H9 (cell line): Measurements from ENCODE around the gene CSMD2. TPM values are rescaled to one million over a fixed set of nuclear protein-coding genes. Genes with fewer than 3 reads are reported as not detected.

Experiments
- DNase-seq: peaks from one replicate; pipeline ENCODE4 v3.0.0-alpha.2; 2017
- H2AFZ ChIP-seq: one replicate; pipeline ENCODE4 v1.6.1; 2013; ENCODE audit warnings: mild to moderate bottlenecking, low read length, control low read depth, moderate library complexity
- H2AK5ac ChIP-seq: 2 replicates; pipeline ENCODE4 v1.6.1; 2013; ENCODE audit warnings: low read length, control low read depth, mixed read lengths; ENCODE audit not compliant: insufficient read length
- H2BK120ac ChIP-seq: one replicate; pipeline ENCODE4 v1.6.1; 2013; ENCODE audit warnings: low read depth, mild to moderate bottlenecking, low read length, control low read depth, inconsistent platforms; ENCODE audit not compliant: poor library complexity, severe bottlenecking
- H2BK12ac ChIP-seq: 2 replicates; pipeline ENCODE4 v1.6.1; 2013; ENCODE audit warnings: low read length, control low read depth, mixed read lengths, low read depth; ENCODE audit not compliant: insufficient read length
- H2BK15ac ChIP-seq: 2 replicates; pipeline ENCODE4 v1.6.1; 2013; ENCODE audit warnings: low read depth, low read length, control low read depth
- H2BK20ac ChIP-seq: one replicate; pipeline ENCODE4 v1.6.1; 2013; ENCODE audit warnings: low read depth, mild to moderate bottlenecking, low read length, control low read depth, inconsistent platforms; ENCODE audit not compliant: poor library complexity, severe bottlenecking
- H2BK5ac ChIP-seq: 2 replicates; pipeline ENCODE4 v1.6.1; 2013; ENCODE audit warnings: low read length, control low read depth, mixed read lengths; ENCODE audit not compliant: insufficient read length
- H3K14ac ChIP-seq: 2 replicates; pipeline ENCODE4 v1.6.1; 2013; ENCODE audit warnings: low read length, control low read depth; ENCODE audit not compliant: insufficient read depth
- H3K18ac ChIP-seq: 2 replicates; pipeline ENCODE4 v1.6.1; 2013; ENCODE audit warnings: low read depth, mild to moderate bottlenecking, mixed read lengths, low read length, control low read depth; ENCODE audit not compliant: insufficient read length
- H3K23ac ChIP-seq: 2 replicates; pipeline ENCODE4 v1.6.1; 2013; ENCODE audit warnings: low read length, control low read depth, mixed read lengths, low read depth; ENCODE audit not compliant: insufficient read length
- H3K23me2 ChIP-seq: 2 replicates; pipeline ENCODE4 v1.6.1; 2013; ENCODE audit warnings: low read depth, mild to moderate bottlenecking, mixed read lengths, low read length, control low read depth; ENCODE audit not compliant: insufficient read length, poor library complexity, severe bottlenecking
- H3K27ac ChIP-seq: 2 replicates; pipeline ENCODE4 v1.5.1; 2013; ENCODE audit warnings: low read length, control low read depth, mixed read lengths, low read depth; ENCODE audit not compliant: insufficient read length
- H3K27me3 ChIP-seq: 2 replicates; pipeline ENCODE4 v1.6.1; 2013; ENCODE audit warnings: low read length, control low read depth, inconsistent platforms; ENCODE audit not compliant: insufficient read depth
- H3K4ac ChIP-seq: 2 replicates; pipeline ENCODE4 v1.6.1; 2013; ENCODE audit warnings: low read depth, mild to moderate bottlenecking, control low read depth, inconsistent platforms, low read length, moderate library complexity
- H3K4me1 ChIP-seq: 2 replicates; pipeline ENCODE4 v1.6.1; 2013; ENCODE audit warnings: low read length, control low read depth, inconsistent platforms; ENCODE audit not compliant: insufficient read depth
- H3K4me2 ChIP-seq: 2 replicates; pipeline ENCODE4 v1.6.1; 2013; ENCODE audit warnings: low read length, control low read depth, mixed read lengths; ENCODE audit not compliant: insufficient read length, insufficient read depth
- H3K56ac ChIP-seq: 2 replicates; pipeline ENCODE4 v1.6.1; 2013; ENCODE audit warnings: low read depth, mild to moderate bottlenecking, mixed read lengths, low read length, control low read depth; ENCODE audit not compliant: insufficient read length
- H3K79me1 ChIP-seq: 2 replicates; pipeline ENCODE4 v1.6.1; 2013; ENCODE audit warnings: low read depth, mild to moderate bottlenecking, moderate library complexity, low read length, control low read depth, inconsistent platforms; ENCODE audit not compliant: insufficient read depth, poor library complexity, severe bottlenecking
- H3K79me2 ChIP-seq: 2 replicates; pipeline ENCODE4 v1.6.1; 2013; ENCODE audit warnings: low read length, control low read depth, inconsistent platforms; ENCODE audit not compliant: insufficient read depth
- H3K9ac ChIP-seq: 2 replicates; pipeline ENCODE4 v1.6.1; 2013; ENCODE audit warnings: low read length, control low read depth, mixed read lengths; ENCODE audit not compliant: insufficient read length; ENCODE audit errors: extremely low read depth
- H3K9me3 ChIP-seq: one replicate; pipeline ENCODE4 v1.6.1; 2013; ENCODE audit warnings: low read depth, low read length, inconsistent platforms; ENCODE audit not compliant: control insufficient read depth
- H3T11ph ChIP-seq: one replicate; pipeline ENCODE4 v1.6.1; 2013; ENCODE audit warnings: mild to moderate bottlenecking, low read length, control low read depth, inconsistent platforms
- H4K20me1 ChIP-seq: one replicate; pipeline ENCODE4 v1.6.1; 2013; ENCODE audit not compliant: control insufficient read depth, insufficient read length, insufficient read depth
- H4K5ac ChIP-seq: 2 replicates; pipeline ENCODE4 v1.6.1; 2013; ENCODE audit warnings: low read depth, mild to moderate bottlenecking, mixed read lengths, low read length, control low read depth; ENCODE audit not compliant: insufficient read length
- H4K8ac ChIP-seq: replicated peaks from 2 replicates; pipeline ENCODE4 v1.6.1; 2013; ENCODE audit warnings: low read length, control low read depth, mixed read lengths, low read depth; ENCODE audit not compliant: insufficient read length
- H4K91ac ChIP-seq: 2 replicates; pipeline ENCODE4 v1.6.1; 2013; ENCODE audit warnings: low read depth, mild to moderate bottlenecking, moderate library complexity, mixed read lengths, low read length, control low read depth; ENCODE audit not compliant: insufficient read length
- H3K27ac Mint-ChIP-seq, 3 experiments: 2 replicates in 2 of 3; 3 replicates in 1 of 3; pipeline ENCODE4 v1.8.0; 2020 to 2021; ENCODE audit warnings: mixed read lengths in 3 of 3, mild to moderate bottlenecking in 1 of 3, moderate library complexity in 1 of 3
- H3K27me3 Mint-ChIP-seq: 2 replicates; pipeline ENCODE4 v1.8.0; 2021; ENCODE audit warnings: low read depth, mild to moderate bottlenecking, moderate library complexity, mixed read lengths
- H3K36me3 Mint-ChIP-seq, 3 experiments: 2 replicates in 2 of 3; 3 replicates in 1 of 3; pipeline ENCODE4 v1.8.0; 2020 to 2021; ENCODE audit warnings: low read depth in 3 of 3, mixed read lengths in 3 of 3; ENCODE audit not compliant: insufficient read depth in 1 of 3
- H3K4me1 Mint-ChIP-seq, 2 experiments: 2 replicates each; pipeline ENCODE4 v1.8.0; 2020; ENCODE audit warnings: mixed read lengths in 2 of 2
- H3K4me3 Mint-ChIP-seq, 2 experiments: 2 replicates in 1 of 2; 3 replicates in 1 of 2; pipeline ENCODE4 v1.8.0; 2020 to 2021; ENCODE audit warnings: mild to moderate bottlenecking in 2 of 2, mixed read lengths in 2 of 2, moderate library complexity in 1 of 2
- H3K9me3 Mint-ChIP-seq, 2 experiments: 2 replicates in 1 of 2; 3 replicates in 1 of 2; pipeline ENCODE4 v1.8.0; 2020; ENCODE audit warnings: mild to moderate bottlenecking in 2 of 2, mixed read lengths in 2 of 2, moderate library complexity in 1 of 2
- WGBS: extraction: QIAGEN DNeasy Blood & Tissue Kit; methylation state at CpG from one replicate; pipeline ENCODE4 v1.1.7; 2013; ENCODE audit warnings: missing lambda C conversion rate, low lambda C conversion rate, mixed read lengths; ENCODE audit not compliant: insufficient read length; ENCODE audit errors: extremely low coverage; 5-methylcytosine and 5-hydroxymethylcytosine counted together
- total RNA-seq: library from RNA; stranded (reverse); gene quantifications from 2 replicates; pipeline ENCODE4 v1.2.1, GENCODE V29; 2021
- TF ChIP-seq, protein P1 (sequence below): fragments of 200-600 bp; sonication (generic); conservative IDR thresholded peaks from 3 replicates; pipeline ENCODE4 v1.8.0; 2021; ENCODE audit warnings: antibody characterized with exemption, mild to moderate bottlenecking

The CSMD2 gene
- total RNA-seq, 1 experiment from 2014 or later: 6.4 TPM

DNA sequence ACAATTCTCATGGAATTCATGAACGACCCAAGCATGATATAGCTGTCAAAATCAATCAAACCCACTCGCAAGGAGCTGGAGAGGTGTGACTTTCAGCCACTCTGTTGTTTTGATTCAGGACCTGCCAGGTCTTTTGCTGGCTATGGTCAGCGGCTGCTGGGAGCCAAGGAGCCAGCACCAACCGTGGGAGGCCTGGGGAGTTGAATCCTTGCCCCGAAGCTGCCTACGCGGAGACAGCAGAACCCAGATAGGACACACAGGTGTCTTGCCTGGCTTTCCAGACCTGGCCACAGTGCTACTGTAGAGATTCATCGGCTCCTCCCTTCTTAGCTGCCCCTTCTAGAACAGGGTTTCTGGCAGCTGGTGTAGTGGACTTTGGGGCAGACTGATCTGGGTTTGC, 649.9 kb downstream of the CSMD2 start:
- Mint-ChIP-seq H3K27me3 (peaks cover 5% of the 10 kb centered on the region; the same call in 1 of the 2 replicates), H3K4me3 (no peak overlapping the region), H3K4me1 (peaks cover 13 to 17% of the 10 kb centered on the region in 2 experiments), H3K36me3 (no peaks in the 10 kb centered on the region; a peak in 2 of 7 replicates), H3K27ac (no peak overlapping the region; a peak in 1 of 7 replicates), H3K9me3 (peaks cover 6 to 9% of the 10 kb centered on the region in 2 experiments; a peak in 4 of 5 replicates)
- no peaks in the 10 kb centered on the region for H3K79me2 ChIP-seq
- no peak overlapping the region for H3K9ac ChIP-seq
- H3K27me3 ChIP-seq: no peaks in the 10 kb centered on the region
- WGBS: no CpG with 5 or more reads among the region's 8 CpGs
- no peak for DNase-seq
- H2BK20ac ChIP-seq: no peak overlapping the region
- H3K27ac ChIP-seq: no peak overlapping the region
- H3K4ac ChIP-seq: no peak overlapping the region
- H3K18ac ChIP-seq: no peak overlapping the region
- H3K23ac ChIP-seq: no peak overlapping the region
- no peak overlapping the region for H2AFZ ChIP-seq
- H2BK12ac ChIP-seq: no peak overlapping the region
- TF ChIP-seq, protein P1, sequence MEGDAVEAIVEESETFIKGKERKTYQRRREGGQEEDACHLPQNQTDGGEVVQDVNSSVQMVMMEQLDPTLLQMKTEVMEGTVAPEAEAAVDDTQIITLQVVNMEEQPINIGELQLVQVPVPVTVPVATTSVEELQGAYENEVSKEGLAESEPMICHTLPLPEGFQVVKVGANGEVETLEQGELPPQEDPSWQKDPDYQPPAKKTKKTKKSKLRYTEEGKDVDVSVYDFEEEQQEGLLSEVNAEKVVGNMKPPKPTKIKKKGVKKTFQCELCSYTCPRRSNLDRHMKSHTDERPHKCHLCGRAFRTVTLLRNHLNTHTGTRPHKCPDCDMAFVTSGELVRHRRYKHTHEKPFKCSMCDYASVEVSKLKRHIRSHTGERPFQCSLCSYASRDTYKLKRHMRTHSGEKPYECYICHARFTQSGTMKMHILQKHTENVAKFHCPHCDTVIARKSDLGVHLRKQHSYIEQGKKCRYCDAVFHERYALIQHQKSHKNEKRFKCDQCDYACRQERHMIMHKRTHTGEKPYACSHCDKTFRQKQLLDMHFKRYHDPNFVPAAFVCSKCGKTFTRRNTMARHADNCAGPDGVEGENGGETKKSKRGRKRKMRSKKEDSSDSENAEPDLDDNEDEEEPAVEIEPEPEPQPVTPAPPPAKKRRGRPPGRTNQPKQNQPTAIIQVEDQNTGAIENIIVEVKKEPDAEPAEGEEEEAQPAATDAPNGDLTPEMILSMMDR: no peak
- H2AK5ac ChIP-seq: no peak overlapping the region
- H3T11ph ChIP-seq: no peak overlapping the region
- no peak overlapping the region for H2BK15ac ChIP-seq
- no peaks in the 10 kb centered on the region for H3K9me3 ChIP-seq
- no peaks in the 10 kb centered on the region for H4K20me1 ChIP-seq
- no peak overlapping the region for H4K8ac ChIP-seq
- H3K79me1 ChIP-seq: no peaks in the 10 kb centered on the region
- H4K5ac ChIP-seq: no peak overlapping the region
- peaks cover 2% of the 10 kb centered on the region; the same call in 1 of the 2 replicates for H3K4me1 ChIP-seq
- no peaks in the 10 kb centered on the region for H3K23me2 ChIP-seq
- no peak overlapping the region for H3K4me2 ChIP-seq
- H3K56ac ChIP-seq: no peak overlapping the region
- no peak overlapping the region for H2BK5ac ChIP-seq
- no peak overlapping the region for H2BK120ac ChIP-seq
- H3K14ac ChIP-seq: no peak overlapping the region
- no peak overlapping the region for H4K91ac ChIP-seq
